ENCODE results near the gene ANKRD13D.

Gene ANKRD13D

DNA sequence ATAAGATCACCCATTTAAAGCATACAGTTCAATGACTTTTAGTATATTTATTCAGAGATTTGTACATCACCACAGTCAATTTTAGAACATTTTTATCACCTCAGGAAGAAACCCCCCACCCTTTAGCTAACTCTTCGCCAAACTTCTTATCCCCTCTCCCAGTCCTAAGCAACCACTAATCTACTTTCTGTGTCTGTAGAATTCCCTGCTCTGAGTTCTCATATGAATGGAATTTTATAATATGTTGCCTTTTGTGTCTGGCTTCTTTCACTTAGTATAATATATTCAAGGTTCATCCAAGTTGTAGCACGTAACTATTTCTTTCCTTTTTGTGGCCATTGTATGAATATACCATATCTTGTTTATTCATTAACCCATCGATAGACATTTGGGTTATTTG lies 3.6 kb downstream of the ANKRD13D start:
- peaks cover 9% of the 10 kb centered on the region for H3F3A ChIP-seq (ENCODE audit: control insufficient read depth, insufficient read depth)
- no peak overlapping the region for H3K27ac ChIP-seq (ENCODE audit: low read depth, low read length)
- TF ChIP-seq EZH2phosphoT487 (IDR thresholded peaks at IDR 0.05; ENCODE audit: borderline replicate concordance, low read length), result no peak
- TF ChIP-seq, protein P1, sequence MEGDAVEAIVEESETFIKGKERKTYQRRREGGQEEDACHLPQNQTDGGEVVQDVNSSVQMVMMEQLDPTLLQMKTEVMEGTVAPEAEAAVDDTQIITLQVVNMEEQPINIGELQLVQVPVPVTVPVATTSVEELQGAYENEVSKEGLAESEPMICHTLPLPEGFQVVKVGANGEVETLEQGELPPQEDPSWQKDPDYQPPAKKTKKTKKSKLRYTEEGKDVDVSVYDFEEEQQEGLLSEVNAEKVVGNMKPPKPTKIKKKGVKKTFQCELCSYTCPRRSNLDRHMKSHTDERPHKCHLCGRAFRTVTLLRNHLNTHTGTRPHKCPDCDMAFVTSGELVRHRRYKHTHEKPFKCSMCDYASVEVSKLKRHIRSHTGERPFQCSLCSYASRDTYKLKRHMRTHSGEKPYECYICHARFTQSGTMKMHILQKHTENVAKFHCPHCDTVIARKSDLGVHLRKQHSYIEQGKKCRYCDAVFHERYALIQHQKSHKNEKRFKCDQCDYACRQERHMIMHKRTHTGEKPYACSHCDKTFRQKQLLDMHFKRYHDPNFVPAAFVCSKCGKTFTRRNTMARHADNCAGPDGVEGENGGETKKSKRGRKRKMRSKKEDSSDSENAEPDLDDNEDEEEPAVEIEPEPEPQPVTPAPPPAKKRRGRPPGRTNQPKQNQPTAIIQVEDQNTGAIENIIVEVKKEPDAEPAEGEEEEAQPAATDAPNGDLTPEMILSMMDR (IDR thresholded peaks at IDR 0.05; ENCODE audit: low read depth, low read length, poor library complexity, severe bottlenecking), result no peak

DNA sequence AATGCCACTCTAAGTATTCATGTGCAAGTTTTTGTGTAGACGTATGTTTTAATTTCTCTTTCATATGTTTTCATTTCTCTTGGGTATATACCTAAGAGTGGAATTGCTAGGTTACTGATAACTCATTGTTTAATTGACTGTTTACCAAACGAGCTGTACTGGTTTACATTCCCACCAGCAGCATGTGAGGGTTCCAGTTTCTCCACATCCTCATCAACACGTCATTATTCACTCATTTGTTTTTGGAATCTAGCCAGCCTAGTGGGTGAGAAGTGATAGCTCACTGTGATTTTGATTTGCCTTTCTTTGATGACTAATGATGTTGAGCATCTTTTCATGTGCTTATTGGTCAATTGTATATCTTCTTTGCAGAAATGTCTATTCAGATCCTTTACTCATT lies 4.0 kb downstream of the ANKRD13D start:
- no peak overlapping the region for H3K4me2 ChIP-seq (ENCODE audit: low read length)
- H3K27ac ChIP-seq (ENCODE audit: low read depth, low read length), result no peak overlapping the region
- peaks cover 77% of the 10 kb centered on the region for H3K36me3 ChIP-seq (ENCODE audit: control insufficient read depth, low read length)
- peaks cover 5% of the 10 kb centered on the region for H3F3A ChIP-seq (ENCODE audit: control insufficient read depth, insufficient read depth)
- H4K20me1 ChIP-seq (ENCODE audit: control insufficient read depth, insufficient read depth, low read depth, low read length), result no peaks in the 10 kb centered on the region
- no peaks in the 10 kb centered on the region for H3K27me3 ChIP-seq (ENCODE audit: control insufficient read depth, low read length)
- peaks cover 23% of the 10 kb centered on the region for H3K4me1 ChIP-seq (ENCODE audit: control insufficient read depth, low read length)
- no peaks in the 10 kb centered on the region for H3K9me2 ChIP-seq (replicated peaks; ENCODE audit: control insufficient read depth, low read length)
- H3K9me3 ChIP-seq (ENCODE audit: control insufficient read depth, insufficient read depth, low read length), result peaks cover 23% of the 10 kb centered on the region
- peaks cover 56% of the 10 kb centered on the region for H3K79me2 ChIP-seq (ENCODE audit: control insufficient read depth, low read length)
- H3K4me3 ChIP-seq (ENCODE audit: low read length), result no peak overlapping the region
- TF ChIP-seq, protein P1 (IDR thresholded peaks at IDR 0.05; ENCODE audit: low read depth, low read length, poor library complexity, severe bottlenecking), result no peak
- TF ChIP-seq EZH2phosphoT487 (IDR thresholded peaks at IDR 0.05; ENCODE audit: borderline replicate concordance, low read length), result no peak

More for the DNA sequence above, 3.6 kb downstream of the ANKRD13D start:
- H3K4me3 ChIP-seq (ENCODE audit: low read length), result no peak overlapping the region
- no peaks in the 10 kb centered on the region for H3K9me2 ChIP-seq (replicated peaks; ENCODE audit: control insufficient read depth, low read length)
- H3K36me3 ChIP-seq (ENCODE audit: control insufficient read depth, low read length), result peaks cover 77% of the 10 kb centered on the region
- no peaks in the 10 kb centered on the region for H4K20me1 ChIP-seq (ENCODE audit: control insufficient read depth, insufficient read depth, low read depth, low read length)
- peaks cover 56% of the 10 kb centered on the region for H3K79me2 ChIP-seq (ENCODE audit: control insufficient read depth, low read length)
- peaks cover 27% of the 10 kb centered on the region for H3K4me1 ChIP-seq (ENCODE audit: control insufficient read depth, low read length)
- H3K4me2 ChIP-seq (ENCODE audit: low read length), result no peak overlapping the region
- H3K9me3 ChIP-seq (ENCODE audit: control insufficient read depth, insufficient read depth, low read length), result peaks cover 23% of the 10 kb centered on the region
- no peaks in the 10 kb centered on the region for H3K27me3 ChIP-seq (ENCODE audit: control insufficient read depth, low read length)

DNA sequence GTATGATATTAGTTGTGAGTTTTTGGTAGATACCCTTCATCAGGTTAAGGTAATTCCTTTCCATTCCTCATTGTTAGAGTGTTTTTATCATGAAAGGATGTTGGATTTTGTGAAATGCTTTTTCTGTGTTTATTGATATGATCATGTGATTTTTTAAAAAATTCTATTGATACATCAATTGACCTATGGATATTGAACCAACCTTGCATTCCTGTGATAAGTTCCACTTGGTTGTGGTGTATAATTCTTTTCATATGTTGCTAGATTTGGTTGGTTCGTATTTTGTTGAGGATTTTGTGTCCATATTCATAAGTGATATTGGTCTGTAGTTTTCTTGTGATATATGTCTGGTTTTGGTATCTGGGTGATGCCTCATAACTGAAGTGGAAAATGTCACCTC lies 6.7 kb downstream of the ANKRD13D start:
- Histone ChIP-seq H3K4me2 (ENCODE audit: low read length) (no peak overlapping the region), H3K4me3 (ENCODE audit: low read length) (no peak overlapping the region), H3K4me1 (ENCODE audit: control insufficient read depth, low read length) (peaks cover 5% of the 10 kb centered on the region), H3K27ac (ENCODE audit: low read depth, low read length) (no peak overlapping the region), H3K27me3 (ENCODE audit: control insufficient read depth, low read length) (no peaks in the 10 kb centered on the region), H3K9me3 (ENCODE audit: control insufficient read depth, insufficient read depth, low read length) (peaks cover 23% of the 10 kb centered on the region), H3F3A (ENCODE audit: control insufficient read depth, insufficient read depth) (no peaks in the 10 kb centered on the region), H4K20me1 (ENCODE audit: control insufficient read depth, insufficient read depth, low read depth, low read length) (no peaks in the 10 kb centered on the region), H3K36me3 (ENCODE audit: control insufficient read depth, low read length) (peaks cover 90% of the 10 kb centered on the region), H3K79me2 (ENCODE audit: control insufficient read depth, low read length) (peaks cover 41% of the 10 kb centered on the region), H3K9me2 (replicated peaks; ENCODE audit: control insufficient read depth, low read length) (no peaks in the 10 kb centered on the region)
- TF ChIP-seq, protein P1 (IDR thresholded peaks at IDR 0.05; ENCODE audit: low read depth, low read length, poor library complexity, severe bottlenecking), result no peak
- no peak for TF ChIP-seq EZH2phosphoT487 (IDR thresholded peaks at IDR 0.05; ENCODE audit: borderline replicate concordance, low read length)
